H1 (cell line): ENCODE measurements around the gene ST6GALNAC3. TPM values are rescaled to one million over a fixed set of nuclear protein-coding genes. Genes with fewer than 3 reads are reported as not detected.

Source experiments
- CTCF ChIA-PET: fragments of 300-600 bp; sonication (Branson Sonifier 250); formaldehyde crosslinking; loops from one replicate; lab custom pipeline; 2021; ENCODE audit not compliant: partially characterized antibody; lab: Charles Lee
- POLR2A ChIA-PET: fragments of 300-600 bp; sonication (Branson Sonifier 250); formaldehyde crosslinking; loops from one replicate; lab custom pipeline; 2021; ENCODE audit warnings: inconsistent platforms; ENCODE audit not compliant: partially characterized antibody; lab: Charles Lee
- DNase-seq, 2 experiments: peaks; one replicate each; pipeline versions ENCODE4 v3.0.0 to v3.0.0-alpha.2; 2010 to 2022; ENCODE audit warnings: low spot score in 2 of 2, low read depth in 1 of 2, mixed read lengths in 1 of 2
- FAIRE-seq: peaks from 2 replicates; lab custom pipeline; 2011; peaks lifted over from hg19 to GRCh38; lab: Jason Lieb, UNC
- H2AFZ ChIP-seq: 2 replicates; pipeline ENCODE4 v1.8.1; 2012; ENCODE audit warnings: low read length, inconsistent platforms
- H2AK5ac ChIP-seq: 2 replicates; pipeline ENCODE4 v1.6.1; 2013; ENCODE audit warnings: low read depth, low read length
- H2BK120ac ChIP-seq: replicated peaks from 2 replicates; pipeline ENCODE3; 2013; ENCODE audit warnings: low read depth, low read length, inconsistent platforms
- H2BK12ac ChIP-seq: 2 replicates; pipeline ENCODE4 v1.6.1; 2013; ENCODE audit warnings: low read depth, low read length
- H2BK15ac ChIP-seq: 2 replicates; pipeline ENCODE4 v1.6.1; 2013; ENCODE audit warnings: low read length
- H2BK20ac ChIP-seq: 2 replicates; pipeline ENCODE4 v1.6.1; 2013; ENCODE audit warnings: low read length
- H2BK5ac ChIP-seq: 2 replicates; pipeline ENCODE4 v1.6.1; 2013; ENCODE audit warnings: low read depth, low read length
- H3K14ac ChIP-seq: 2 replicates; pipeline ENCODE4 v1.6.1; 2013; ENCODE audit warnings: inconsistent platforms; ENCODE audit not compliant: insufficient read length
- H3K18ac ChIP-seq: 2 replicates; pipeline ENCODE4 v1.6.1; 2013; ENCODE audit warnings: low read length; ENCODE audit errors: extremely low read depth
- H3K23ac ChIP-seq: 2 replicates; pipeline ENCODE4 v1.6.1; 2013; ENCODE audit warnings: inconsistent platforms; ENCODE audit not compliant: insufficient read length
- H3K23me2 ChIP-seq: 2 replicates; pipeline ENCODE4 v1.6.1; 2013; ENCODE audit warnings: low read depth, low read length
- H3K27ac ChIP-seq: 2 replicates; pipeline ENCODE4 v1.6.1; 2011; ENCODE audit warnings: low read depth, low read length, inconsistent platforms
- H3K27me3 ChIP-seq, 4 experiments: replicated peaks in 1 of 4; 1 replicate in 1 of 4; 2 replicates in 3 of 4; pipeline versions ENCODE4 v1.6.1 to v1.8.1; 2011 to 2013; ENCODE audit warnings: low read length in 3 of 4, mild to moderate bottlenecking in 3 of 4, inconsistent platforms in 2 of 4, mixed read lengths in 2 of 4, moderate library complexity in 1 of 4; ENCODE audit not compliant: control insufficient read depth in 3 of 4, insufficient read depth in 3 of 4; ENCODE audit errors: extremely low read depth in 1 of 4
- H3K36me3 ChIP-seq, 4 experiments: 2 replicates each; pipeline versions ENCODE4 v1.6.1 to v1.8.1; 2011 to 2013; ENCODE audit warnings: mild to moderate bottlenecking in 4 of 4, low read length in 3 of 4, moderate library complexity in 2 of 4, control low read depth in 1 of 4, inconsistent platforms in 1 of 4; ENCODE audit not compliant: insufficient read depth in 4 of 4, control insufficient read depth in 2 of 4
- H3K4ac ChIP-seq: replicated peaks from 2 replicates; pipeline ENCODE3; 2013; ENCODE audit warnings: low read length, low read depth, mixed read lengths, inconsistent platforms; ENCODE audit not compliant: insufficient read length
- H3K4me1 ChIP-seq, 4 experiments: replicated peaks in 1 of 4; 1 replicate in 1 of 4; 2 replicates in 3 of 4; pipeline versions ENCODE4 v1.6.1 to v1.8.1; 2011 to 2013; ENCODE audit warnings: low read length in 3 of 4, inconsistent platforms in 2 of 4, mixed read lengths in 1 of 4; ENCODE audit not compliant: insufficient read depth in 4 of 4, control insufficient read depth in 3 of 4
- H3K4me2 ChIP-seq, 2 experiments: 2 replicates each; pipeline versions ENCODE4 v1.6.1 to v1.8.1; 2011 to 2013; ENCODE audit warnings: low read depth in 2 of 2, low read length in 2 of 2, control low read depth in 1 of 2, inconsistent platforms in 1 of 2, mild to moderate bottlenecking in 1 of 2; ENCODE audit not compliant: insufficient read depth in 1 of 2
- H3K4me3 ChIP-seq, 4 experiments: fragments of 200-600, 300-600 bp in 1 of 4; sonication (generic), shearing (Covaris generic), sonication (Bioruptor Twin) in 1 of 4; 2 replicates each; pipeline versions ENCODE4 v1.5.1 to v1.8.1; 2011 to 2016; ENCODE audit warnings: low read length in 4 of 4, low read depth in 3 of 4, control low read depth in 2 of 4, inconsistent platforms in 2 of 4, mild to moderate bottlenecking in 2 of 4, mixed read lengths in 1 of 4, moderate library complexity in 1 of 4; ENCODE audit not compliant: insufficient read depth in 2 of 4; ENCODE audit errors: extremely low read depth in 1 of 4
- H3K56ac ChIP-seq: replicated peaks from 2 replicates; pipeline ENCODE3; 2013; ENCODE audit warnings: low read depth, mild to moderate bottlenecking, mixed read lengths, low read length, inconsistent platforms; ENCODE audit not compliant: insufficient read length
- H3K79me1 ChIP-seq: 2 replicates; pipeline ENCODE4 v1.6.1; 2013; ENCODE audit warnings: low read depth, low read length, control low read depth
- H3K79me2 ChIP-seq, 2 experiments: 2 replicates each; pipeline versions ENCODE4 v1.6.1 to v1.8.1; 2012 to 2013; ENCODE audit warnings: low read length in 2 of 2, mild to moderate bottlenecking in 2 of 2, inconsistent platforms in 1 of 2; ENCODE audit not compliant: insufficient read depth in 2 of 2, control insufficient read depth in 1 of 2
- H3K9ac ChIP-seq, 4 experiments: replicated peaks in 1 of 4; 1 replicate in 1 of 4; 2 replicates in 3 of 4; pipeline versions ENCODE4 v1.6.1 to v1.8.1; 2011 to 2013; ENCODE audit warnings: low read depth in 3 of 4, low read length in 3 of 4, control low read depth in 2 of 4, mild to moderate bottlenecking in 2 of 4, moderate library complexity in 2 of 4, inconsistent platforms in 1 of 4; ENCODE audit errors: extremely low read depth in 1 of 4
- H3K9me3 ChIP-seq, 2 experiments: 2 replicates each; pipeline versions ENCODE4 v1.6.1 to v1.8.1; 2012 to 2013; ENCODE audit warnings: mild to moderate bottlenecking in 2 of 2, moderate library complexity in 2 of 2, control low read depth in 1 of 2, inconsistent platforms in 1 of 2, low read depth in 1 of 2, low read length in 1 of 2, mixed read lengths in 1 of 2; ENCODE audit not compliant: insufficient read depth in 2 of 2
- H4K20me1 ChIP-seq, 2 experiments: replicated peaks in 1 of 2; 2 replicates each; pipeline versions ENCODE3 to v1.8.1; 2011 to 2013; ENCODE audit warnings: inconsistent platforms in 2 of 2, low read length in 2 of 2, mild to moderate bottlenecking in 1 of 2; ENCODE audit not compliant: insufficient read depth in 2 of 2, control insufficient read depth in 1 of 2
- H4K5ac ChIP-seq: 2 replicates; pipeline ENCODE4 v1.6.1; 2013; ENCODE audit warnings: low read length, low read depth, mixed read lengths, inconsistent platforms; ENCODE audit not compliant: insufficient read length
- H4K8ac ChIP-seq: 2 replicates; pipeline ENCODE4 v1.8.0; 2013; ENCODE audit warnings: mild to moderate bottlenecking, moderate library complexity, low read length, inconsistent platforms; ENCODE audit not compliant: insufficient read depth; ENCODE audit errors: extremely low read depth
- H4K91ac ChIP-seq: replicated peaks from 2 replicates; pipeline ENCODE3; 2013; ENCODE audit warnings: low read length, mixed read lengths, inconsistent platforms; ENCODE audit not compliant: insufficient read length
- CHD2 ChIP-seq: IDR thresholded peaks from 2 replicates; pipeline ENCODE4 v1.6.1; 2012; ENCODE audit warnings: low read length, improper control_type of control experiment
- FOSL1 ChIP-seq: IDR thresholded peaks from 2 replicates; pipeline ENCODE4 v1.6.1; 2011; ENCODE audit warnings: mild to moderate bottlenecking, low read depth, low read length, moderate library complexity; ENCODE audit not compliant: insufficient read depth
- GABPA ChIP-seq: IDR thresholded peaks from 2 replicates; pipeline ENCODE4 v1.6.1; 2011; ENCODE audit warnings: mild to moderate bottlenecking, low read length, moderate library complexity, borderline replicate concordance; ENCODE audit not compliant: insufficient read depth
- JUN ChIP-seq: IDR thresholded peaks from 2 replicates; pipeline ENCODE4 v1.6.1; 2011; ENCODE audit warnings: low read depth, mild to moderate bottlenecking, improper control_type of control experiment, low read length
- POU5F1 ChIP-seq: IDR thresholded peaks from 2 replicates; pipeline ENCODE4 v1.6.1; 2011; ENCODE audit warnings: low read depth, mild to moderate bottlenecking, low read length, moderate library complexity
- TEAD4 ChIP-seq: IDR thresholded peaks from 2 replicates; pipeline ENCODE4 v1.6.1; 2012; ENCODE audit warnings: low read depth, low read length, inconsistent platforms, mixed read lengths
- WGBS, 2 experiments: shearing (Covaris generic) in 1 of 2; methylation state at CpG; one replicate each; pipeline versions ENCODE4 v1.1.6 to v1.1.7; 2013 to 2015; ENCODE audit warnings: low lambda C conversion rate in 2 of 2, mixed read lengths in 2 of 2, inconsistent platforms in 1 of 2, low coverage in 1 of 2, missing lambda C conversion rate in 1 of 2; ENCODE audit not compliant: insufficient replicate concordance in 2 of 2, insufficient coverage in 1 of 2, insufficient read length in 1 of 2; ENCODE audit errors: extremely low coverage in 1 of 2, missing lambda C conversion rate in 1 of 2; 5-methylcytosine and 5-hydroxymethylcytosine counted together
- polyA plus RNA-seq, 7 experiments: library from polyadenylated mRNA; depleted of rRNA in 3 of 7; stranded (reverse) in 5 of 7; unstranded in 2 of 7; fragments of >200 nt in 5 of 7; fragments of 200-250 nt in 2 of 7; gene quantifications; 1 replicate in 5 of 7; 2 replicates in 1 of 7; 4 replicates in 1 of 7; pipeline versions ENCODE4 v1.2.1 to v1.2.3, GENCODE V29; 2011 to 2013; ENCODE audit warnings: missing spikeins in 2 of 7, mixed read lengths in 2 of 7
- total RNA-seq: library from RNA; stranded (reverse); fragmentation: NEBNext Ultra II Directional; extraction: Animal tissue kit (Norgen Biotek cat#: 25700); gene quantifications from 2 replicates; pipeline ENCODE4 v1.2.1, GENCODE V29; 2021

Gene ST6GALNAC3
- total and polyA plus RNA-seq, 2 of the 8 experiments (the other 6 are each of a cell fraction or from before 2014, with no cell fraction given), result 4.9 to 19.0 TPM

DNA sequence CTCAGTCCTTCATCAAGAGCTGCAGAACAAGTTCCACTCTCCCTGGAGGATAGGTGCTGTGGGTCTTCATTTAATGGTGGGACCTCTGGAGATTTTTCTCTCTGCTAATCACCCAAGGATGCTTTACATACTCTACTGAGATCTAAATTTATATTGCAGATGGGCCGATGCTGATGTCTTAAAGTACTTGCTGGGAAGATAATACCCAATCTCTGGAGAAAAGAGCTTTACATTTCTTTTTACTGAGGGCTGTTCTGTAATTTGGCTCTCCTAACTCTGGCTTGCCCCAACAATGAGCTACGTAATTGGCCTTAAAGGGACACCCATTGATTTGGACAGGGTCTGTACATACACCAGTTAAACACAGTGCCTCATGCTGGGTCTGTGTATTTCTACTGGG, 86.9 kb downstream of the ST6GALNAC3 start:
- no peak overlapping the region for H2AFZ ChIP-seq
- no peak overlapping the region for H2BK15ac ChIP-seq
- no peak overlapping the region for H2BK12ac ChIP-seq
- no peaks in the 10 kb centered on the region for H3K27me3 ChIP-seq
- no peak overlapping the region for H3K4me2 ChIP-seq
- no peaks in the 10 kb centered on the region for H3K79me1 ChIP-seq
- POLR2A ChIA-PET, result no interaction called here
- no peak overlapping the region for H3K9ac ChIP-seq
- no peaks in the 10 kb centered on the region for H3K4me1 ChIP-seq
- FAIRE-seq (no peak), DNase-seq (no peak)
- no peaks in the 10 kb centered on the region; a peak in 2 of 4 replicates for H3K79me2 ChIP-seq
- no peaks in the 10 kb centered on the region for H3K36me3 ChIP-seq
- 84% methylated on average over 2 of the region's 2 CpGs; no CpG with 5 or more reads in 1 of the 2 experiments for WGBS, 2 experiments
- H2BK120ac ChIP-seq, result no peak overlapping the region
- H2AK5ac ChIP-seq, result no peak overlapping the region
- H4K8ac ChIP-seq, result no peak overlapping the region
- CTCF ChIA-PET, result interaction anchor here (1.0 to 3.6 kb wide), 3 partner anchors 8 to 170 kb away, joined by 4 to 24 read pairs (median 4); no protein-coding TSS in a partner anchor
- TF ChIP-seq POU5F1, result no peak
- TF ChIP-seq JUN, result no peak
- no peak for TF ChIP-seq TEAD4
- TF ChIP-seq GABPA, result no peak
- no peak for TF ChIP-seq CHD2
- no peak for TF ChIP-seq FOSL1
- H3K56ac ChIP-seq, result no peak overlapping the region
- no peak overlapping the region for H2BK20ac ChIP-seq
- H4K20me1 ChIP-seq, result no peaks in the 10 kb centered on the region
- no peak overlapping the region for H3K23ac ChIP-seq
- H3K27ac ChIP-seq, result no peak overlapping the region
- no peak overlapping the region for H4K91ac ChIP-seq
- H3K4me3 ChIP-seq, result no peak overlapping the region
- no peaks in the 10 kb centered on the region for H3K9me3 ChIP-seq
- H3K4ac ChIP-seq, result no peak overlapping the region
- H3K23me2 ChIP-seq, result no peaks in the 10 kb centered on the region
- H3K18ac ChIP-seq, result no peak overlapping the region
- H3K14ac ChIP-seq, result no peak overlapping the region
- no peak overlapping the region for H2BK5ac ChIP-seq
- H4K5ac ChIP-seq, result no peak overlapping the region
